ENCODE data around the gene ATP6V1E1. TPM values are rescaled to one million over a fixed set of nuclear protein-coding genes. Genes with fewer than 3 reads are reported as not detected.
A peak's percentile ranks its signal among the peaks of the same experiment; 100 is the strongest.

ATP6V1E1 gene
- total and polyA plus RNA-seq, 9 of the 15 experiments (the other 6 are each of a cell fraction or from before 2014, with no cell fraction given), result 122 to 249 (median 179) TPM

DNA sequence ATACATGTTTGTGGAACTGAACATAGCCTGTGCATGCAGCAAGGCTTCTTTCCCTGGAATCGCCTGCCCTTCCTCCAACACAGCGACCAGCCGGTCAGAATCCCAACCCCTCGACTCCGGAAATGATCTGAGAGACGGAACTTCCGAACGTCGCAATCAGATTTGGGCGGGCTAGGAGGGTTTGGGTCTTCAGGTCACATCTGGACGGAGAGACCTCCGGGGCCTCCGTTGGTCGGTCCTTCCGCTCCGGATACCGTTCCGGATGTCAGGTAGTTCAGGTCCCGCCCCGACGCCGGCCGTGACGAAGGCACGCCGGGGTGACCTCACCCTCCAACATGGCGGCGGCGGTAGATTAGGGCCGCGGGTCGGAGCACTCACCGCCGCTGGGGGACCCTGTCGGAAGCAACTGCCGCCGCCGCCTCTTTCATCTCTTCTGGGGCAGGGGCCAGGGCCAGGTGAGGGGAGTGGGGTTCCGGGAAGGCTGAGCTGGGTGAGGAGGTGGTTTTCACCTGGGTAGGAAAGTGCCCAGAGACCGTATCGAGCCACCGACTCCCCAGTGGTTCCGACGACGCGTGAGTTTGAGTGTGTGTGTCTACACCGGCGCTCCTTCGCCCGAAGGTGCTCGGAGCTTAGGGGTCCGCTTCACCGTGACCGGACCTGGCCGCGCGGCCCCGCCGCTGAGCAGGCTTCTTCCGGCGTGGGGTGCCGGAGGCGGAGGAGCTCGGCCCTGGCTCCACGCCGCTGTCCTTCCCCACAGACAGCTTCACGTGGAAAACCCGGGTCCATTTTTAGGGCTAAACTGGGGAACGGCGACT lies 10.1 kb upstream of the ATP6V1E1 start, which contains the start of gene BCL2L13 (continued):
- TF ChIP-seq, protein P1, sequence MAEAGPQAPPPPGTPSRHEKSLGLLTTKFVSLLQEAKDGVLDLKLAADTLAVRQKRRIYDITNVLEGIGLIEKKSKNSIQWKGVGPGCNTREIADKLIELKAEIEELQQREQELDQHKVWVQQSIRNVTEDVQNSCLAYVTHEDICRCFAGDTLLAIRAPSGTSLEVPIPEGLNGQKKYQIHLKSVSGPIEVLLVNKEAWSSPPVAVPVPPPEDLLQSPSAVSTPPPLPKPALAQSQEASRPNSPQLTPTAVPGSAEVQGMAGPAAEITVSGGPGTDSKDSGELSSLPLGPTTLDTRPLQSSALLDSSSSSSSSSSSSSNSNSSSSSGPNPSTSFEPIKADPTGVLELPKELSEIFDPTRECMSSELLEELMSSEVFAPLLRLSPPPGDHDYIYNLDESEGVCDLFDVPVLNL (CRISPR knock-in tag; IDR thresholded peaks at IDR 0.05; ENCODE audit: low read depth), result no peak
- 0 out of 2 replicates have a peak, but pooled peaks have one; percentile 16 for TF ChIP-seq ERF (CRISPR knock-in tag; IDR thresholded peaks at IDR 0.05)
- no peak for TF ChIP-seq BACH1 (tag; IDR thresholded peaks at IDR 0.05)
- TF ChIP-seq, protein P2, sequence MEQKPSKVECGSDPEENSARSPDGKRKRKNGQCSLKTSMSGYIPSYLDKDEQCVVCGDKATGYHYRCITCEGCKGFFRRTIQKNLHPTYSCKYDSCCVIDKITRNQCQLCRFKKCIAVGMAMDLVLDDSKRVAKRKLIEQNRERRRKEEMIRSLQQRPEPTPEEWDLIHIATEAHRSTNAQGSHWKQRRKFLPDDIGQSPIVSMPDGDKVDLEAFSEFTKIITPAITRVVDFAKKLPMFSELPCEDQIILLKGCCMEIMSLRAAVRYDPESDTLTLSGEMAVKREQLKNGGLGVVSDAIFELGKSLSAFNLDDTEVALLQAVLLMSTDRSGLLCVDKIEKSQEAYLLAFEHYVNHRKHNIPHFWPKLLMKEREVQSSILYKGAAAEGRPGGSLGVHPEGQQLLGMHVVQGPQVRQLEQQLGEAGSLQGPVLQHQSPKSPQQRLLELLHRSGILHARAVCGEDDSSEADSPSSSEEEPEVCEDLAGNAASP (IDR thresholded peaks at IDR 0.05), result no peak
- TF ChIP-seq POLR3A (IDR thresholded peaks at IDR 0.05; ENCODE audit: borderline replicate concordance, extremely low read depth, insufficient read depth, insufficient read length), result no peak
- TF ChIP-seq, protein P3, sequence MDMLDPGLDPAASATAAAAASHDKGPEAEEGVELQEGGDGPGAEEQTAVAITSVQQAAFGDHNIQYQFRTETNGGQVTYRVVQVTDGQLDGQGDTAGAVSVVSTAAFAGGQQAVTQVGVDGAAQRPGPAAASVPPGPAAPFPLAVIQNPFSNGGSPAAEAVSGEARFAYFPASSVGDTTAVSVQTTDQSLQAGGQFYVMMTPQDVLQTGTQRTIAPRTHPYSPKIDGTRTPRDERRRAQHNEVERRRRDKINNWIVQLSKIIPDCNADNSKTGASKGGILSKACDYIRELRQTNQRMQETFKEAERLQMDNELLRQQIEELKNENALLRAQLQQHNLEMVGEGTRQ (CRISPR knock-in tag; IDR thresholded peaks at IDR 0.05), result no peak
- TF ChIP-seq TGIF2 (CRISPR knock-in tag; IDR thresholded peaks at IDR 0.05), result no peak
- TF ChIP-seq, protein P4, sequence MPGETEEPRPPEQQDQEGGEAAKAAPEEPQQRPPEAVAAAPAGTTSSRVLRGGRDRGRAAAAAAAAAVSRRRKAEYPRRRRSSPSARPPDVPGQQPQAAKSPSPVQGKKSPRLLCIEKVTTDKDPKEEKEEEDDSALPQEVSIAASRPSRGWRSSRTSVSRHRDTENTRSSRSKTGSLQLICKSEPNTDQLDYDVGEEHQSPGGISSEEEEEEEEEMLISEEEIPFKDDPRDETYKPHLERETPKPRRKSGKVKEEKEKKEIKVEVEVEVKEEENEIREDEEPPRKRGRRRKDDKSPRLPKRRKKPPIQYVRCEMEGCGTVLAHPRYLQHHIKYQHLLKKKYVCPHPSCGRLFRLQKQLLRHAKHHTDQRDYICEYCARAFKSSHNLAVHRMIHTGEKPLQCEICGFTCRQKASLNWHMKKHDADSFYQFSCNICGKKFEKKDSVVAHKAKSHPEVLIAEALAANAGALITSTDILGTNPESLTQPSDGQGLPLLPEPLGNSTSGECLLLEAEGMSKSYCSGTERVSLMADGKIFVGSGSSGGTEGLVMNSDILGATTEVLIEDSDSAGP (CRISPR knock-in tag; IDR thresholded peaks at IDR 0.05), result no peak
- no peak; the same call in 1 of the 2 replicates for TF ChIP-seq CTBP1 (IDR thresholded peaks at IDR 0.05; ENCODE audit: borderline replicate concordance)
- no peak for TF ChIP-seq PHB2 (IDR thresholded peaks at IDR 0.05; ENCODE audit: low read depth)
- TF ChIP-seq SOX6 (IDR thresholded peaks at IDR 0.05), result peak; percentile 76
- TF ChIP-seq CBX8 (IDR thresholded peaks at IDR 0.05; ENCODE audit: borderline replicate concordance, extremely low read depth, low read depth, low read length, poor library complexity, severe bottlenecking), result no peak
- 0 out of 2 replicates have a peak, but pooled peaks have one; percentile 44 for TF ChIP-seq ZNF436 (CRISPR knock-in tag; IDR thresholded peaks at IDR 0.05)
- TF ChIP-seq EWSR1 (IDR thresholded peaks at IDR 0.05; ENCODE audit: borderline replicate concordance, low read depth, partially characterized antibody), result no peak
- no peak; the same call in none of the 2 replicates for TF ChIP-seq ZNF384 (IDR thresholded peaks at IDR 0.05; ENCODE audit: low read depth, low read length)
- peak; percentile 72 for TF ChIP-seq NFIC (IDR thresholded peaks at IDR 0.05)
- peak; percentile 80; the same call in 1 of the 2 replicates for TF ChIP-seq FOXK1 (CRISPR knock-in tag; IDR thresholded peaks at IDR 0.05; ENCODE audit: borderline replicate concordance)
- TF ChIP-seq MXI1 (IDR thresholded peaks at IDR 0.05; ENCODE audit: low read depth, low read length), result no peak
- 0 out of 2 replicates have a peak, but pooled peaks have one; percentile 24 for TF ChIP-seq HDAC8 (tag; IDR thresholded peaks at IDR 0.05)
- no peak for TF ChIP-seq SMAD2 (IDR thresholded peaks at IDR 0.05; ENCODE audit: low read depth, low read length)
- no peak for TF ChIP-seq ZNF124 (CRISPR knock-in tag; IDR thresholded peaks at IDR 0.05)
